HEK293 (cell line): Measurements from ENCODE around the gene USP12.

Source experiments
- KLF7 ChIP-seq: fragments of 450-650 bp; formaldehyde crosslinking; IDR thresholded peaks from 2 replicates; pipeline ENCODE4 v1.5.1; 2016; ENCODE audit warnings: missing biosample characterization, missing genetic modification characterization, borderline replicate concordance
- KLF9 ChIP-seq: fragments of 450-650 bp; formaldehyde crosslinking; IDR thresholded peaks from 2 replicates; pipeline ENCODE4 v1.5.1; 2016; ENCODE audit warnings: missing biosample characterization, missing genetic modification characterization, low read depth
- MEIS1 ChIP-seq: sonication (generic); formaldehyde crosslinking; IDR thresholded peaks from 2 replicates; pipeline ENCODE4 v1.8.1; 2022; ENCODE audit warnings: missing genetic modification reagents, mild to moderate bottlenecking, borderline replicate concordance
- RBAK ChIP-seq: fragments of 450-650 bp; formaldehyde crosslinking; IDR thresholded peaks from 2 replicates; pipeline ENCODE4 v1.5.1; 2016; ENCODE audit warnings: missing biosample characterization, missing genetic modification characterization
- ZFP69B ChIP-seq: fragments of 450-650 bp; formaldehyde crosslinking; IDR thresholded peaks from 2 replicates; pipeline ENCODE4 v1.5.1; 2016; ENCODE audit warnings: missing biosample characterization, missing genetic modification characterization
- ZNF121 ChIP-seq: fragments of 450-650 bp; formaldehyde crosslinking; IDR thresholded peaks from 2 replicates; pipeline ENCODE4 v1.5.1; 2016; ENCODE audit warnings: missing biosample characterization, missing genetic modification characterization
- ZNF146 ChIP-seq: fragments of 450-650 bp; formaldehyde crosslinking; IDR thresholded peaks from 2 replicates; pipeline ENCODE4 v1.5.1; 2016; ENCODE audit warnings: missing biosample characterization, missing genetic modification characterization
- ZNF394 ChIP-seq: fragments of 450-650 bp; formaldehyde crosslinking; IDR thresholded peaks from 2 replicates; pipeline ENCODE4 v1.5.1; 2016; ENCODE audit warnings: missing biosample characterization, missing genetic modification characterization, mild to moderate bottlenecking, moderate library complexity, borderline replicate concordance
- ZNF558 ChIP-seq: fragments of 450-650 bp; formaldehyde crosslinking; IDR thresholded peaks from 2 replicates; pipeline ENCODE4 v1.5.1; 2016; ENCODE audit warnings: missing biosample characterization, missing genetic modification characterization
- ZNF571 ChIP-seq: fragments of 450-650 bp; formaldehyde crosslinking; IDR thresholded peaks from 2 replicates; pipeline ENCODE4 v1.5.0; 2017; ENCODE audit warnings: missing biosample characterization, missing genetic modification characterization
- ZNF76 ChIP-seq: fragments of 450-650 bp; formaldehyde crosslinking; IDR thresholded peaks from 2 replicates; pipeline ENCODE4; 2016; ENCODE audit warnings: low read depth, missing biosample characterization, missing genetic modification characterization, borderline replicate concordance
- TF ChIP-seq, protein P1 (sequence below): fragments of 450-650 bp; formaldehyde crosslinking; IDR thresholded peaks from 2 replicates; pipeline ENCODE4 v1.5.1; 2016; ENCODE audit warnings: missing biosample characterization, missing genetic modification characterization
- TF ChIP-seq, protein P2 (sequence below): sonication (generic); formaldehyde crosslinking; IDR thresholded peaks from 2 replicates; pipeline ENCODE4 v1.8.1; 2022; ENCODE audit warnings: mild to moderate bottlenecking, moderate library complexity, missing genetic modification reagents
- TF ChIP-seq, protein P3 (sequence below): fragments of 450-650 bp; formaldehyde crosslinking; IDR thresholded peaks from 2 replicates; pipeline ENCODE4 v1.5.1; 2016; ENCODE audit warnings: missing biosample characterization, missing genetic modification characterization
- TF ChIP-seq, protein P4 (sequence below): fragments of 450-650 bp; formaldehyde crosslinking; IDR thresholded peaks from 2 replicates; pipeline ENCODE4 v1.5.1; 2016; ENCODE audit warnings: missing biosample characterization, missing genetic modification characterization
- TF ChIP-seq, protein P5 (sequence below): fragments of 450-650 bp; formaldehyde crosslinking; conservative IDR thresholded peaks from 2 replicates; pipeline ENCODE4 v1.5.1; 2016; ENCODE audit warnings: low read depth, missing biosample characterization, missing genetic modification characterization
- TF ChIP-seq, protein P6 (sequence below): fragments of 450-650 bp; formaldehyde crosslinking; optimal IDR thresholded peaks from 2 replicates; pipeline ENCODE3; 2016; ENCODE audit warnings: missing biosample characterization, mild to moderate bottlenecking, missing genetic modification characterization

The USP12 gene

DNA sequence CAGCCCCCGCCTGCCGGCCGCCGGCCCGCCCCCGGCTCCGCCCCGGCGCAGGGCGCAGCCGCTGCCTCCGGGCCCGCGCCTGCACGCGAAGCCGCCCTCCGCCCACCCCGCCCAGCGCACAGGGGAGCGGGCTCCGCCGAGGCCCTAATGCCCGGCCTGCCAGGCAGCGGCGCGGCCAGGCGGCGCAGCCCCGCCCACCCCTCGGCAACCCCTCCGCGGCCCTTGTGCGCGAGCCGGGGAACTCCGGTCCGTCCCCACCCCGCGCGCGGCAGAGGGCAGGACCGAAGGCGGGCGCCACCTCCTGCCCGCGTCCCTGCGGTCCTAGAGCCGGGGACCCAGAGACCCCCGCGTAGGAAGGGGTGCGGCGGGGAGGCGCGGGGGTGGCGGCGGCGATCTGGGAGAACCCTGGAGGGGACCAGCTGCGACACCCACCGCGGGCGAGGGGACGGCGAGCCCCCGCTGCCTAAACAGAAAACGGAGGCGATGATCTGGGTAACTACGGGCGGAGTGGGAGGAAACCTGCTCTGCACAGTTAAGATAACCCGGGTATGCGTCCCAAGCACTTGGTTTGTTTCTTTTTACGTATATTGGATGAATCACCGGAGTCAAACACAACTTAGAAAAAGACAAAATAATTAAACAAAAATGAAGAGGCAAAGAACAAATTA is 350 bp upstream of the USP12 start (continued):
- TF ChIP-seq, protein P1, sequence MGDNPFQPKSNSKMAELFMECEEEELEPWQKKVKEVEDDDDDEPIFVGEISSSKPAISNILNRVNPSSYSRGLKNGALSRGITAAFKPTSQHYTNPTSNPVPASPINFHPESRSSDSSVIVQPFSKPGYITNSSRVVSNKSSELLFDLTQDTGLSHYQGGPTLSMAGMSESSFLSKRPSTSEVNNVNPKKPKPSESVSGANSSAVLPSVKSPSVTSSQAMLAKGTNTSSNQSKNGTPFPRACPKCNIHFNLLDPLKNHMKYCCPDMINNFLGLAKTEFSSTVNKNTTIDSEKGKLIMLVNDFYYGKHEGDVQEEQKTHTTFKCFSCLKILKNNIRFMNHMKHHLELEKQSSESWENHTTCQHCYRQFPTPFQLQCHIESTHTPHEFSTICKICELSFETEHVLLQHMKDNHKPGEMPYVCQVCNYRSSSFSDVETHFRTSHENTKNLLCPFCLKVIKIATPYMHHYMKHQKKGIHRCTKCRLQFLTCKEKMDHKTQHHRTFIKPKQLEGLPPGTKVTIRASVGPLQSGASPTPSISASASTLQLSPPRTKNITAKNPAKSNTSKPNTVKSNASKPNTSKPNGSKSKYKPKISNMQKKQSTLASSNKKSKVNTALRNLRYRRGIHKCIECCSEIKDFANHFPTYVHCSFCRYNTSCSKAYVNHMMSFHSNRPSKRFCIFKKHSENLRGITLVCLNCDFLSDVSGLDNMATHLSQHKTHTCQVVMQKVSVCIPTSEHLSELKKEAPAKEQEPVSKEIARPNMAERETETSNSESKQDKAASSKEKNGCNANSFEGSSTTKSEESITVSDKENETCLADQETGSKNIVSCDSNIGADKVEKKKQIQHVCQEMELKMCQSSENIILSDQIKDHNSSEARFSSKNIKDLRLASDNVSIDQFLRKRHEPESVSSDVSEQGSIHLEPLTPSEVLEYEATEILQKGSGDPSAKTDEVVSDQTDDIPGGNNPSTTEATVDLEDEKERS (tag by site-specific recombination), result no peak
- TF ChIP-seq KLF9 (tag by site-specific recombination), result peak; percentile 64
- TF ChIP-seq ZNF121 (tag by site-specific recombination), result no peak
- TF ChIP-seq ZNF558 (tag by site-specific recombination), result no peak
- TF ChIP-seq, protein P2, sequence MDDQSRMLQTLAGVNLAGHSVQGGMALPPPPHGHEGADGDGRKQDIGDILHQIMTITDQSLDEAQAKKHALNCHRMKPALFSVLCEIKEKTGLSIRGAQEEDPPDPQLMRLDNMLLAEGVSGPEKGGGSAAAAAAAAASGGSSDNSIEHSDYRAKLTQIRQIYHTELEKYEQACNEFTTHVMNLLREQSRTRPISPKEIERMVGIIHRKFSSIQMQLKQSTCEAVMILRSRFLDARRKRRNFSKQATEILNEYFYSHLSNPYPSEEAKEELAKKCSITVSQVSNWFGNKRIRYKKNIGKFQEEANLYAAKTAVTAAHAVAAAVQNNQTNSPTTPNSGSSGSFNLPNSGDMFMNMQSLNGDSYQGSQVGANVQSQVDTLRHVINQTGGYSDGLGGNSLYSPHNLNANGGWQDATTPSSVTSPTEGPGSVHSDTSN (CRISPR knock-in tag), result 0 out of 2 replicates have a peak, but pooled peaks have one; percentile 54
- peak; percentile 85 for TF ChIP-seq ZNF76 (tag by site-specific recombination)
- peak; percentile 14; the same call in 1 of the 2 replicates for TF ChIP-seq ZNF394 (tag by site-specific recombination)
- TF ChIP-seq KLF7 (tag by site-specific recombination), result no peak; the same call in 1 of the 2 replicates
- no peak for TF ChIP-seq MEIS1 (CRISPR knock-in tag)
- TF ChIP-seq, protein P3, sequence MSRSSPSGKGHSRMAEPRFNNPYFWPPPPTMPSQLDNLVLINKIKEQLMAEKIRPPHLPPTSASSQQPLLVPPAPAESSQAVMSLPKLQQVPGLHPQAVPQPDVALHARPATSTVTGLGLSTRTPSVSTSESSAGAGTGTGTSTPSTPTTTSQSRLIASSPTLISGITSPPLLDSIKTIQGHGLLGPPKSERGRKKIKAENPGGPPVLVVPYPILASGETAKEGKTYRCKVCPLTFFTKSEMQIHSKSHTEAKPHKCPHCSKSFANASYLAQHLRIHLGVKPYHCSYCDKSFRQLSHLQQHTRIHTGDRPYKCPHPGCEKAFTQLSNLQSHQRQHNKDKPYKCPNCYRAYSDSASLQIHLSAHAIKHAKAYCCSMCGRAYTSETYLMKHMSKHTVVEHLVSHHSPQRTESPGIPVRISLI (tag by site-specific recombination), result no peak
- TF ChIP-seq ZNF146, result no peak
- TF ChIP-seq, protein P4, sequence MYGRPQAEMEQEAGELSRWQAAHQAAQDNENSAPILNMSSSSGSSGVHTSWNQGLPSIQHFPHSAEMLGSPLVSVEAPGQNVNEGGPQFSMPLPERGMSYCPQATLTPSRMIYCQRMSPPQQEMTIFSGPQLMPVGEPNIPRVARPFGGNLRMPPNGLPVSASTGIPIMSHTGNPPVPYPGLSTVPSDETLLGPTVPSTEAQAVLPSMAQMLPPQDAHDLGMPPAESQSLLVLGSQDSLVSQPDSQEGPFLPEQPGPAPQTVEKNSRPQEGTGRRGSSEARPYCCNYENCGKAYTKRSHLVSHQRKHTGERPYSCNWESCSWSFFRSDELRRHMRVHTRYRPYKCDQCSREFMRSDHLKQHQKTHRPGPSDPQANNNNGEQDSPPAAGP (tag by site-specific recombination), result peak; percentile 58; the same call in 1 of the 2 replicates
- TF ChIP-seq ZFP69B, result 0 out of 2 replicates have a peak, but pooled peaks have one; percentile 46
- TF ChIP-seq, protein P5, sequence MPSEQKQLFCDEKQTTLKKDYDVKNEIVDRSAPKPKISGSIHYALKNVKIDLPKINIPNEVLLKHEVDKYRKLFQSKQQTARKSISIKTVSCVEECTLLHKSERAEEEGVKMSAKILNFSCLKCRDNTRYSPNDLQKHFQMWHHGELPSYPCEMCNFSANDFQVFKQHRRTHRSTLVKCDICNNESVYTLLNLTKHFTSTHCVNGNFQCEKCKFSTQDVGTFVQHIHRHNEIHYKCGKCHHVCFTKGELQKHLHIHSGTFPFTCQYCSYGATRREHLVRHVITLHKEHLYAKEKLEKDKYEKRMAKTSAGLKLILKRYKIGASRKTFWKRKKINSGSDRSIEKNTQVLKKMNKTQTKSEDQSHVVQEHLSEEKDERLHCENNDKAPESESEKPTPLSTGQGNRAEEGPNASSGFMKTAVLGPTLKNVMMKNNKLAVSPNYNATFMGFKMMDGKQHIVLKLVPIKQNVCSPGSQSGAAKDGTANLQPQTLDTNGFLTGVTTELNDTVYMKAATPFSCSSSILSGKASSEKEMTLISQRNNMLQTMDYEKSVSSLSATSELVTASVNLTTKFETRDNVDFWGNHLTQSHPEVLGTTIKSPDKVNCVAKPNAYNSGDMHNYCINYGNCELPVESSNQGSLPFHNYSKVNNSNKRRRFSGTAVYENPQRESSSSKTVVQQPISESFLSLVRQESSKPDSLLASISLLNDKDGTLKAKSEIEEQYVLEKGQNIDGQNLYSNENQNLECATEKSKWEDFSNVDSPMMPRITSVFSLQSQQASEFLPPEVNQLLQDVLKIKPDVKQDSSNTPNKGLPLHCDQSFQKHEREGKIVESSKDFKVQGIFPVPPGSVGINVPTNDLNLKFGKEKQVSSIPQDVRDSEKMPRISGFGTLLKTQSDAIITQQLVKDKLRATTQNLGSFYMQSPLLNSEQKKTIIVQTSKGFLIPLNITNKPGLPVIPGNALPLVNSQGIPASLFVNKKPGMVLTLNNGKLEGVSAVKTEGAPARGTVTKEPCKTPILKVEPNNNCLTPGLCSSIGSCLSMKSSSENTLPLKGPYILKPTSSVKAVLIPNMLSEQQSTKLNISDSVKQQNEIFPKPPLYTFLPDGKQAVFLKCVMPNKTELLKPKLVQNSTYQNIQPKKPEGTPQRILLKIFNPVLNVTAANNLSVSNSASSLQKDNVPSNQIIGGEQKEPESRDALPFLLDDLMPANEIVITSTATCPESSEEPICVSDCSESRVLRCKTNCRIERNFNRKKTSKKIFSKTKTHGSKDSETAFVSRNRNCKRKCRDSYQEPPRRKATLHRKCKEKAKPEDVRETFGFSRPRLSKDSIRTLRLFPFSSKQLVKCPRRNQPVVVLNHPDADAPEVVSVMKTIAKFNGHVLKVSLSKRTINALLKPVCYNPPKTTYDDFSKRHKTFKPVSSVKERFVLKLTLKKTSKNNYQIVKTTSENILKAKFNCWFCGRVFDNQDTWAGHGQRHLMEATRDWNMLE (tag by site-specific recombination), result no peak
- TF ChIP-seq ZNF571, result no peak
- no peak for TF ChIP-seq RBAK
- TF ChIP-seq, protein P6, sequence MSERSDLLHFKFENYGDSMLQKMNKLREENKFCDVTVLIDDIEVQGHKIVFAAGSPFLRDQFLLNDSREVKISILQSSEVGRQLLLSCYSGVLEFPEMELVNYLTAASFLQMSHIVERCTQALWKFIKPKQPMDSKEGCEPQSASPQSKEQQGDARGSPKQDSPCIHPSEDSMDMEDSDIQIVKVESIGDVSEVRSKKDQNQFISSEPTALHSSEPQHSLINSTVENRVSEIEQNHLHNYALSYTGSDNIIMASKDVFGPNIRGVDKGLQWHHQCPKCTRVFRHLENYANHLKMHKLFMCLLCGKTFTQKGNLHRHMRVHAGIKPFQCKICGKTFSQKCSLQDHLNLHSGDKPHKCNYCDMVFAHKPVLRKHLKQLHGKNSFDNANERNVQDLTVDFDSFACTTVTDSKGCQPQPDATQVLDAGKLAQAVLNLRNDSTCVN (tag by site-specific recombination), result peak; percentile 78
